Islet precursor cell (in vitro differentiated cells): ENCODE data around the gene OR14I1.

Experiments used
- DNase-seq: peaks from one replicate; pipeline ENCODE4 v3.0.0-alpha.2; 2018

The OR14I1 gene

GRCh38 chr1:248702714-248703113, at the start of gene OR14I1:
Gene OR14I1, minus strand, starts transcription at chr1:248702766.
- no peak for DNase-seq

DNA sequence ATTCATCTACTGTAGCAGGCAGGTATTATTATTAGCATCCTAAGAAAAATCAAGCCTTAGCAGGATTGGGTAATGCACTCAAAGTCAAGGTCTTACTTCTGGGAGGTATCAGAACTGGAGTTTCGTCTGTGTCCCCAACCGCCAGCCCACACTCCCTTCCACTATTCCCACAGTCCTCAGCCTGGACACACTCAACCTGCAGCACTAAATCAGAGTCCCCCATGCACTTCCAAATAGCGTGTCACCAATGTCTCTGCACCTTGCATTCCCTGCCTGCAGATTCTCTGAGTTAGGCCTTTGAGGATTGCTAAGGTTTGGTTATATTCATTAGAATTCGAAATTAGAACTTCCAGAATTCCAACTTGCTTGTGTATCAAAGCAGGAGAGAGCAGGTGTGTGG, 49.1 kb upstream of the OR14I1 start:
- no peak for DNase-seq

- no peak for DNase-seq
Measured at GRCh38 chr1:248751142-248751541, 48.6 kb upstream of the OR14I1 start.

GRCh38 chr1:248750496-248750895, 47.9 kb upstream of the OR14I1 start:
- no peak for DNase-seq

GRCh38 chr1:248748211-248748610, 45.6 kb upstream of the OR14I1 start:
- no peak for DNase-seq

DNA sequence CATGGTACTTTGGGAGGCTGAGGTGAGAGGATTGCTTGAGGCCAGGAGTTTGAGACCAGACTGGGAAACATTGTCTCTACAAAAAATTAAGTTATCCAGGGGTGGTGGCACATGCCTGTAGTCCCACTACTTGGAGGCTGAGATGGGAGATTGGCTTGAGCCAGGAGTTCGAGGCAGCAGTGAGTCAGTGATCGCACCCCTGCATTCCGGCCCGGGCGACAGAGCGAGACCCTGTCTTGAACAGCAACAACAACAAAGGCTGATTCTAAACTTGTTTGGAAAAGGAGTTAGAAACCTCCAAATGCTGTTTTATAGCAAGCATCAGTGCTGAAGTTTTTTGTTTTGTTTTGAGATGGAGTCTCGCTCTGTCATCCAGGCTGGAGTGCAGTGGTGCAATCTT, 38.3 kb upstream of the OR14I1 start:
- no peak for DNase-seq

DNA sequence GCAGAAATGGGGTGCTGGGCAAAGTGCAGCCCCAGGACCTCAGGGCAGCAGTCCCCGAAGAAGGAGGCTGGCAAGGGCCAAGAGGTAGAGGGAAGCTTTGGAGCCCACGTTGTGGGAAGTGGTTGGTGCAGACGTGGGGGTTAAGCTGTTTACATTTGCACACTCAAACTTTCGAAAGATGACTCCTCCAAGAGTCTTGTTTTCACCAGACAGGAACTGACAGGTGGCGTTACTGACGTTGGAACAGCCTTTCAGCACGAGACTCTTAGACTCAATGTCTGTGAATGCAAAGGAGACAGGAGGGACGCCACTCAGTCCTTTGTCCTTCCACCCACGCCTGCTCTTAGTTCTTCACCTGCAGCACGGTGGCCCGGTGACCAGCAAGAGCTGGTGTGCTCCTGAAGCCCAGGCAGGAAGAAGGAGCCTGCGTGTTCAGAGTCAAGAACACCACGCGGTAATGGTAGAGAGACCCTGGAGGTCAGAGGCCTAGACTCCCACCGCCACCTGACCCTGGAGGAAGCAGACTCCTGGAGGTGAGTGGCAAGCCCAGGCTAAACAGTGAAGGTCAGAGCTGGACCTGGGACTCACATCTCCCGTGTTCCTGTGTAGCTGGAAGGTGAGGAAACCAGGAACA, 37.1 kb upstream of the OR14I1 start:
- no peak for DNase-seq

DNA sequence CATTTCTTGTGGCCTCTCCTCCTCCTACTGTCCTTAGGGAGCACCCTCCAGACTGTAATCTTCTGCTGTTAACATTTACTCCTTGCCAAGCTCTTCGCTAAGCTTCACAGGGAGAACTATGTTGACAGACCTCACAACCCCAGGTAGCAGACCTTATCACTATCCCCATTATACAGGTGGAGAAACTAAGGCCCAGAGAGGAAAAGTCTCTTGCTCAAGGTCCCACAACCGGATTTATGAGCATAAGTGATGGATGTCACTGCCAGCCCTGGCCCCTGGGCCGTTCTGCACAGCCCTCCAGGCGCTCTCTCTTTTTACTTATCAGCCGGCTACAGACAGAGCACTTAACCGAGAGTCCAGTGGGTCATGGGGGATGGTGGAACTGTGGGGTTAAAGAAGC, 34.9 kb upstream of the OR14I1 start:
- DNase-seq, result no peak

DNA sequence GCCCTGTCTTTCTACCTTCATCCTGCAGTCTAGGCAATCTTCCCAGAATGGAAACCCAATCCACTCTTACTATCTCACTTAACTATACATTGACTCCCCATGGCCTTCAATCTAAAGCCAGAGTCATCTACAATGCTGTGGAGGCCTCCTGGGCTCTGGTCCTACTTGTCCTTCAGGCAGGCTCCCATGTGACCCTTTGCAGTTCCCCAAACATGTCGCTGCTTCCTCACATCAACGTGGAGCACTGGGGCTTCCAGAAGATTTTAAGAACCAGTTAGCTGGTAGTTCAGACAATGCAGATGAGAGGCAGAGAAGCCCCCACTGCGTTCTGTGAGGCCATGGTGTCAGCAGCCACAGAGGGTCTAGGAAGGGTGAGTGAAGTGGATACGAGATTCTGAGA, 34.4 kb upstream of the OR14I1 start:
- no peak for DNase-seq

- no peak for DNase-seq
Measured at GRCh38 chr1:248733566-248733965, 31.0 kb upstream of the OR14I1 start.

- no peak for DNase-seq
Measured at GRCh38 chr1:248730507-248731335, 28.2 kb upstream of the OR14I1 start.

DNA sequence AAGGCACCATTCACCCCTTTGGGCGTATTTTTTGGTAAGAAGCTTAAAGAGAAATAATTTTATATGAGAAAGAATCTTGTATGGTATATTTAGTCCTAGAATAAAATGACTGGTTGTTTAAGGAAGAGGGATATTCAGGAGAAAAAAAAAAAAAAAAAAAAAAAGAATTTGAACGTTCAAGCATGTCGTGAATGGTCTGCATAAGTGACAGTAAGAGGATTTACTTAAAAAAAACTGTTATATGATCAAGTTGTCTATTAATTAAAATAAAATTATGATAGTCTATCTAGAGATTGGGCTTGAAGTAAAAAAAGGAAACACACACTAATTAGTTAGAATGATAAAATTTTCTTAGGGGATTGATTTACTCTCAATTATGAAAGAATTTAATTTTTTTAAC, 11.7 kb upstream of the OR14I1 start:
- DNase-seq, result no peak

- DNase-seq, result no peak
Measured at GRCh38 chr1:248710305-248710900, 7.8 kb upstream of the OR14I1 start.

GRCh38 chr1:248704606-248705005, 2.0 kb upstream of the OR14I1 start:
- no peak for DNase-seq

GRCh38 chr1:248703674-248704073, 1.1 kb upstream of the OR14I1 start:
- DNase-seq, result no peak

GRCh38 chr1:248699099-248699498, 3.5 kb downstream of the OR14I1 start:
- no peak for DNase-seq

DNA sequence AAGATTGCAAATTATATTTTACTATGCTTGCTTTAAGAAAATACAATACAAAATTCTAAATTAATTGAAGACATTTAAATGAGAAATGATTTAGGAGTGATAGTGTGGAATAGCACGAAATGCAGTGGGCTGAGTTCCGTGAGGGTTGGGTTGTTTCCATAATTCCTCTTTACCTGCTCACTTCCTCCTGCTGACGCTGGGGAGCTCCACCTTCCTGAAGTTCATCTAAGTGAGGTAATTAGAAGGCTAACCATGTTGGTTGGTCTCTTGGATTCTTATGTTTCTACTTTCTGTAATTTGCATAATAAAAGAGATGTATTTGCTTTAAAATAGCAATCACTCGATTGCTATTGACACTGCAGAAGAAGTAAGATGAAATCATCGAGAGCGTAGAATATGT, 4.7 kb downstream of the OR14I1 start:
- DNase-seq, result no peak

- DNase-seq, result no peak
Measured at GRCh38 chr1:248696774-248697173, 5.8 kb downstream of the OR14I1 start.

DNA sequence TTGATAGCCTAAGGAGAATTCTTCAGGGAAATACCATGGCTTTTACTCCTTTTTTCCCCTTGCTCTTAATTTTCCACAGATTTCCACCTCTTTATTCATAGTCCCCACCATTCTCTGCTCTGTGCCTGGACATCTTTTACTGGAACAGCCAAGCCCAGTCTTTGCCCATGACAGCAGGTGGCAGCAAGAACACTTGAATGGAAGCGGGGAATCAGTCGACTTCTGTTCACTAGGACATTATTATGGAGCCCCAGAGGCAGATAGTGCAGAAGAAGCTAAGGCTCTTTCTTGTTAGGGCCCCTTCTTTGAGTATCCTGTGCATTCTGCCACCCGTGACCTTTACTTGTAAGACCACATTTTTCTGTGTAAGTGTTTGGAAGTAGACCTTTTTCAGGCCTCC, 6.3 kb downstream of the OR14I1 start:
- no peak for DNase-seq

- DNase-seq, result no peak
Measured at GRCh38 chr1:248695451-248696132, 7.0 kb downstream of the OR14I1 start.

DNA sequence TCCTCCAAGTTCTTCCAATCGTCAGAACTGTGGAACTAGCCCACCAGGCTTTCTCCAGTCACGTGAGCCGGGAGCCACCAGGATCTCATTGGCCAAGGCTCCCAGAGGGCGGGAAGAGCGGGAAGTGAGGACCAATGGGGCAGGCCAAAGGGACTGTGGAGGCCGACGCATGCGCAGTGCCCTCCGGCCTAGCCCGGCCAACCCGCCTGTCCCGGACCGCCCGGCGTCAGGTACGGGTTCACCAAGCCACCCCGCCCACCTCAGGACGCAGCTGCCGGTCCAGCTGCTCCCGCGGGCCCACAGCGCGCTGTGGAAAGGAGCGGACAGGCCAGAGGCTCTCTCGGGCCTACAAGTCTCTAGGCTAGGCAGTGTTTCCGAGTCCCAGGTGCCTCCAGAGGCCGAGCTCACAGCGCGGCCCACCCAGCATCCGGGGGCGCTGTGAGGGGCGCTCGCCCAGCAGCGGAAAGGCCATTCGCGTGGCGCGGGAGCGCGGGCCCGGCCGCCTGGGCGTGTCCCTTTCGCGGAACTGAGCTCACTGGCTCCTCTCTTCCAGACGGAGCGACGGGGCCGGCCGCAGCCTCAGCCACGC, 10.9 kb downstream of the OR14I1 start:
- DNase-seq, result no peak

- DNase-seq, result no peak
Measured at GRCh38 chr1:248688527-248689298, 13.9 kb downstream of the OR14I1 start.
